RPMI7951 (cell line): Measurements from ENCODE around the gene STARD5. TPM values are rescaled to one million over a fixed set of nuclear protein-coding genes. Genes with fewer than 3 reads are reported as not detected.

Experiments used
- total RNA-seq: library from RNA; depleted of rRNA; stranded (reverse); fragments of >200 nt; shearing (Covaris generic); gene quantifications from 2 replicates; pipeline ENCODE4 v1.2.3, GENCODE V29; 2014; rRNA removed

Gene STARD5
- total RNA-seq, 1 experiment from 2014 or later, result 5.3 TPM

Other genes with a start within 250 kb of the STARD5 start
- 0.36 and 0.59 TPM in 2 replicates for gene CFAP161, start 189.9 kb downstream of the STARD5 start, total RNA-seq
- gene IL16, start 127.3 kb downstream of the STARD5 start, total RNA-seq, result 0.96 and 1.4 TPM in 2 replicates
- not detected in 2 replicates for gene TMC3, start 50.1 kb upstream of the STARD5 start, total RNA-seq